Neural cell (in vitro differentiated cells): ENCODE measurements around the gene RNF217. TPM values are rescaled to one million over a fixed set of nuclear protein-coding genes. Genes with fewer than 3 reads are reported as not detected.
"Not testable (repeated sequence)": the region's sequence is repeated elsewhere in the genome, so short reads cannot be mapped to it uniquely, and the experiment has no call there.

Experiments
- H2AFZ ChIP-seq: fragments of 200-600, 300-800 bp; sonication (generic), shearing (Covaris generic); 2 replicates; pipeline ENCODE4 v1.6.0; 2014; ENCODE audit warnings: low read depth, mild to moderate bottlenecking, antibody characterized with exemption, low read length, moderate library complexity
- H3F3A ChIP-seq: fragments of 200-600 bp; shearing (Covaris generic); 2 replicates; pipeline ENCODE4 v1.6.1; 2016; ENCODE audit warnings: mild to moderate bottlenecking, moderate library complexity, mixed read lengths, antibody characterized with exemption, low read length; ENCODE audit not compliant: insufficient read depth, poor library complexity, severe bottlenecking
- H3K27ac ChIP-seq: fragments of 200-600, 300-800 bp; sonication (generic), shearing (Covaris generic); 2 replicates; pipeline ENCODE4 v1.5.1; 2014; ENCODE audit warnings: mild to moderate bottlenecking, low read length, moderate library complexity
- H3K27me3 ChIP-seq: fragments of 300-800, 200-600 bp; sonication (generic), shearing (Covaris generic); 2 replicates; pipeline ENCODE4 v1.6.0; 2014; ENCODE audit warnings: mild to moderate bottlenecking, low read depth, low read length, moderate library complexity; ENCODE audit not compliant: insufficient read depth
- H3K36me3 ChIP-seq: fragments of 300-800, 200-600 bp; sonication (generic), shearing (Covaris generic); 2 replicates; pipeline ENCODE4 v1.5.1; 2014; ENCODE audit warnings: mild to moderate bottlenecking, antibody characterized with exemption, low read length, moderate library complexity; ENCODE audit not compliant: insufficient read depth
- H3K4me2 ChIP-seq: fragments of 300-800, 200-600 bp; sonication (generic), shearing (Covaris generic); 2 replicates; pipeline ENCODE4 v1.6.0; 2014; ENCODE audit warnings: mild to moderate bottlenecking, low read length
- H3K4me3 ChIP-seq: fragments of 300-800, 200-600 bp; sonication (generic), shearing (Covaris generic); 2 replicates; pipeline ENCODE4 v1.5.1; 2014; ENCODE audit warnings: mild to moderate bottlenecking, low read length, moderate library complexity
- H3K79me2 ChIP-seq: fragments of 200-600 bp; shearing (Covaris generic); replicated peaks from 2 replicates; pipeline ENCODE4 v1.6.0; 2014; ENCODE audit warnings: mild to moderate bottlenecking, low read length, moderate library complexity; ENCODE audit not compliant: insufficient read depth
- H3K9ac ChIP-seq: fragments of 300-800, 200-600 bp; sonication (generic), shearing (Covaris generic); 2 replicates; pipeline ENCODE4 v1.6.1; 2016; ENCODE audit warnings: mild to moderate bottlenecking, low read length, mixed read lengths
- H3K9me2 ChIP-seq: fragments of 200-600 bp; shearing (Covaris generic); 2 replicates; pipeline ENCODE4 v1.6.1; 2016; ENCODE audit warnings: mild to moderate bottlenecking, low read length, mixed read lengths; ENCODE audit not compliant: insufficient read depth
- H3K9me3 ChIP-seq: fragments of 200-600, 300-800 bp; sonication (generic), shearing (Covaris generic); 2 replicates; pipeline ENCODE4 v1.6.1; 2016; ENCODE audit warnings: mild to moderate bottlenecking, mixed run types, low read length, moderate library complexity, mixed read lengths
- H4K20me1 ChIP-seq: fragments of 200-600 bp; shearing (Covaris generic); 2 replicates; pipeline ENCODE4 v1.6.1; 2016; ENCODE audit warnings: mild to moderate bottlenecking, mixed run types; ENCODE audit not compliant: insufficient read depth
- EP300 ChIP-seq: fragments of 450-650 bp; conservative IDR thresholded peaks from 2 replicates; pipeline ENCODE4 v1.6.1; 2014; ENCODE audit warnings: antibody characterized with exemption, mild to moderate bottlenecking, moderate library complexity; ENCODE audit not compliant: poor library complexity, severe bottlenecking
- EZH2 ChIP-seq: fragments of 200-600, 300-800 bp; shearing (Covaris generic), sonication (generic); IDR thresholded peaks from 2 replicates; pipeline ENCODE4 v1.6.1; 2014; ENCODE audit warnings: antibody characterized with exemption, low read length, borderline replicate concordance, mild to moderate bottlenecking; ENCODE audit not compliant: insufficient read depth, poor library complexity, severe bottlenecking
- MXI1 ChIP-seq: fragments of 450-650 bp; conservative IDR thresholded peaks from 2 replicates; pipeline ENCODE4 v1.6.1; 2014; ENCODE audit warnings: antibody characterized with exemption, mild to moderate bottlenecking; ENCODE audit not compliant: poor library complexity, severe bottlenecking
- POLR2AphosphoS5 ChIP-seq: IDR thresholded peaks from 2 replicates; pipeline ENCODE4 v1.6.1; 2012
- RAD21 ChIP-seq: fragments of 450-650 bp; conservative IDR thresholded peaks from 2 replicates; pipeline ENCODE4 v1.6.1; 2014; ENCODE audit warnings: antibody characterized with exemption, mild to moderate bottlenecking, moderate library complexity
- SMC3 ChIP-seq: fragments of 450-650 bp; conservative IDR thresholded peaks from 2 replicates; pipeline ENCODE4 v1.6.1; 2014; ENCODE audit warnings: antibody characterized with exemption, mild to moderate bottlenecking, moderate library complexity; ENCODE audit not compliant: poor library complexity
- TAF1 ChIP-seq: IDR thresholded peaks from 2 replicates; pipeline ENCODE4 v1.6.1; 2012; ENCODE audit warnings: low read depth
- polyA plus RNA-seq: library from polyadenylated mRNA; depleted of rRNA; stranded (reverse); fragments of >200 nt; gene quantifications from 2 replicates; pipeline ENCODE4 v1.2.3, GENCODE V29; 2014
- TF ChIP-seq, protein P1 (sequence below): IDR thresholded peaks from 2 replicates; pipeline ENCODE4 v1.6.1; 2012; ENCODE audit warnings: borderline replicate concordance
- TF ChIP-seq, protein P2 (sequence below): fragments of 450-650 bp; IDR thresholded peaks from 2 replicates; pipeline ENCODE4 v1.5.1; 2014; ENCODE audit warnings: antibody characterized with exemption, mild to moderate bottlenecking, moderate library complexity; ENCODE audit not compliant: poor library complexity, severe bottlenecking

RNF217 gene
- polyA plus RNA-seq, 1 donor from 2014 or later: 10.2 TPM

DNA sequence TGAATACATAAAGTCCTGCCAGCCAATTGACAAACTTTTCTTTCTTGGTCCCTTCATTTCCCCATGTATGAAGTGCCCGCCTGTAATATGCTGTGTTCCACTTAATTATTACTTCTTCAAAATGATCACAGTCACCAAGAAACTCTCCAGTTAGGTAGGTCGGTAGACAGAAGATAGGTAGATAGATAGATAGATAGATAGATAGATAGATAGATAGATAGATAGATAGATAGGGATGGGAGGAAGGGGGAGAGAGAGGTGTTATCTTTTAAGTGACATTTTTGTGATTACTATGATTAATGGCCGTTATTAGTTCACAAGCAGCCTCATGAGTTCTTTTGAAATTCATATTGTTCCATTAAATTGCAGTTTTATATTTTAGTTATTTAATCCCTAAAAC lies 111.9 kb downstream of the RNF217 start:
- H3F3A ChIP-seq: no peaks in the 10 kb centered on the region
- no peaks in the 10 kb centered on the region for H3K79me2 ChIP-seq
- H3K27me3 ChIP-seq: no peaks in the 10 kb centered on the region
- TF ChIP-seq RAD21 (no peak), MXI1 (no peak), TAF1 (no peak), EP300 (no peak), SMC3 (no peak), POLR2AphosphoS5 (no peak), EZH2 (no peak)
- TF ChIP-seq, protein P1, sequence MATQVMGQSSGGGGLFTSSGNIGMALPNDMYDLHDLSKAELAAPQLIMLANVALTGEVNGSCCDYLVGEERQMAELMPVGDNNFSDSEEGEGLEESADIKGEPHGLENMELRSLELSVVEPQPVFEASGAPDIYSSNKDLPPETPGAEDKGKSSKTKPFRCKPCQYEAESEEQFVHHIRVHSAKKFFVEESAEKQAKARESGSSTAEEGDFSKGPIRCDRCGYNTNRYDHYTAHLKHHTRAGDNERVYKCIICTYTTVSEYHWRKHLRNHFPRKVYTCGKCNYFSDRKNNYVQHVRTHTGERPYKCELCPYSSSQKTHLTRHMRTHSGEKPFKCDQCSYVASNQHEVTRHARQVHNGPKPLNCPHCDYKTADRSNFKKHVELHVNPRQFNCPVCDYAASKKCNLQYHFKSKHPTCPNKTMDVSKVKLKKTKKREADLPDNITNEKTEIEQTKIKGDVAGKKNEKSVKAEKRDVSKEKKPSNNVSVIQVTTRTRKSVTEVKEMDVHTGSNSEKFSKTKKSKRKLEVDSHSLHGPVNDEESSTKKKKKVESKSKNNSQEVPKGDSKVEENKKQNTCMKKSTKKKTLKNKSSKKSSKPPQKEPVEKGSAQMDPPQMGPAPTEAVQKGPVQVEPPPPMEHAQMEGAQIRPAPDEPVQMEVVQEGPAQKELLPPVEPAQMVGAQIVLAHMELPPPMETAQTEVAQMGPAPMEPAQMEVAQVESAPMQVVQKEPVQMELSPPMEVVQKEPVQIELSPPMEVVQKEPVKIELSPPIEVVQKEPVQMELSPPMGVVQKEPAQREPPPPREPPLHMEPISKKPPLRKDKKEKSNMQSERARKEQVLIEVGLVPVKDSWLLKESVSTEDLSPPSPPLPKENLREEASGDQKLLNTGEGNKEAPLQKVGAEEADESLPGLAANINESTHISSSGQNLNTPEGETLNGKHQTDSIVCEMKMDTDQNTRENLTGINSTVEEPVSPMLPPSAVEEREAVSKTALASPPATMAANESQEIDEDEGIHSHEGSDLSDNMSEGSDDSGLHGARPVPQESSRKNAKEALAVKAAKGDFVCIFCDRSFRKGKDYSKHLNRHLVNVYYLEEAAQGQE: no peak
- TF ChIP-seq, protein P2, sequence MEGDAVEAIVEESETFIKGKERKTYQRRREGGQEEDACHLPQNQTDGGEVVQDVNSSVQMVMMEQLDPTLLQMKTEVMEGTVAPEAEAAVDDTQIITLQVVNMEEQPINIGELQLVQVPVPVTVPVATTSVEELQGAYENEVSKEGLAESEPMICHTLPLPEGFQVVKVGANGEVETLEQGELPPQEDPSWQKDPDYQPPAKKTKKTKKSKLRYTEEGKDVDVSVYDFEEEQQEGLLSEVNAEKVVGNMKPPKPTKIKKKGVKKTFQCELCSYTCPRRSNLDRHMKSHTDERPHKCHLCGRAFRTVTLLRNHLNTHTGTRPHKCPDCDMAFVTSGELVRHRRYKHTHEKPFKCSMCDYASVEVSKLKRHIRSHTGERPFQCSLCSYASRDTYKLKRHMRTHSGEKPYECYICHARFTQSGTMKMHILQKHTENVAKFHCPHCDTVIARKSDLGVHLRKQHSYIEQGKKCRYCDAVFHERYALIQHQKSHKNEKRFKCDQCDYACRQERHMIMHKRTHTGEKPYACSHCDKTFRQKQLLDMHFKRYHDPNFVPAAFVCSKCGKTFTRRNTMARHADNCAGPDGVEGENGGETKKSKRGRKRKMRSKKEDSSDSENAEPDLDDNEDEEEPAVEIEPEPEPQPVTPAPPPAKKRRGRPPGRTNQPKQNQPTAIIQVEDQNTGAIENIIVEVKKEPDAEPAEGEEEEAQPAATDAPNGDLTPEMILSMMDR: no peak
- H3K9ac ChIP-seq: no peak overlapping the region
- no peak overlapping the region for H2AFZ ChIP-seq
- H3K27ac ChIP-seq: no peak overlapping the region
- H3K9me3 ChIP-seq: no peaks in the 10 kb centered on the region
- no peaks in the 10 kb centered on the region for H3K9me2 ChIP-seq
- H3K4me3 ChIP-seq: no peak overlapping the region
- H3K4me2 ChIP-seq: no peak overlapping the region
- no peaks in the 10 kb centered on the region for H4K20me1 ChIP-seq
- H3K36me3 ChIP-seq: no peaks in the 10 kb centered on the region

DNA sequence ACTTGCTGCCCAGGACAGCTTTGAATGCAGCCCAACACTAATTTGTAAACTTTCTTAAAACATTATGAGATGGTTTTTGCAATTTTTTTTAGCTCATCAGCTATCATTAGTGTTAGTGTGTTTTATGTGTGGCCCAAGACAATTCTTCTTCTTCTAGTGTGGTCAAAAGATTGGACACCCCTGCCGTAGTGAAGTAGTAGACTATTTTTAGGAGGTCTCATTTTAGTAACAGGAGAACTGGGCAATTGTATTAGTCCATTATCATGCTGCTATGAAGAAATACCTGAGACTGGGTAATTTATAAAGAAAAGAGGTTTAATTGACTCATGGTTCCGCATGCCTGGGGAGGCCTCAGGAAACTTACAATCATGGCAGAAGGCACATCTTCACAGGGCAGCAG lies 112.8 kb downstream of the RNF217 start:
- H4K20me1 ChIP-seq, H3K9me2 ChIP-seq, H3F3A ChIP-seq, H3K4me2 ChIP-seq, H2AFZ ChIP-seq, H3K9me3 ChIP-seq, H3K79me2 ChIP-seq, H3K36me3 ChIP-seq, H3K9ac ChIP-seq, H3K4me3 ChIP-seq, H3K27me3 ChIP-seq, H3K27ac ChIP-seq: not testable (repeated sequence)
